ENCODE data around the gene ELMOD1.

DNA sequence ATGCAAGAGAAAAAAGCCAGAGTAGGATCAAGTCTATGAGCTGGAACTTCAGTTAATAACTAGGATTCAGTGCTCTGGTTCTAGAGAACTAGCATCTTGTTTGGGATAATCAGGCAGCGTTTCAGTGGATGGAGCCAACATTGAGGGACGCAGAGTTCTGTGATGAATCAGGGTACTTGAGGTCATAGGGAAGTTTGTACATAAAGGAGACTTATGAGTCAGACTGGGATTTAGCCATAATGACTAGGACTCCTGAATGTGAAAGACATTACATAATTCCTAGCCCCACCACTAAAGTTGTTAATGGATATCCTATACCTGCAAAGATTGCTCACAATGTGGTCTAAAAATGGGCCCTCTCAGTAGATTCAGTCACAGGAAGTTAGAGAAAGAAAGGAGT is 114.1 kb downstream of the ELMOD1 start:
- TF ChIP-seq POLR2A (IDR thresholded peaks at IDR 0.05), result no peak
- TF ChIP-seq, protein P1, sequence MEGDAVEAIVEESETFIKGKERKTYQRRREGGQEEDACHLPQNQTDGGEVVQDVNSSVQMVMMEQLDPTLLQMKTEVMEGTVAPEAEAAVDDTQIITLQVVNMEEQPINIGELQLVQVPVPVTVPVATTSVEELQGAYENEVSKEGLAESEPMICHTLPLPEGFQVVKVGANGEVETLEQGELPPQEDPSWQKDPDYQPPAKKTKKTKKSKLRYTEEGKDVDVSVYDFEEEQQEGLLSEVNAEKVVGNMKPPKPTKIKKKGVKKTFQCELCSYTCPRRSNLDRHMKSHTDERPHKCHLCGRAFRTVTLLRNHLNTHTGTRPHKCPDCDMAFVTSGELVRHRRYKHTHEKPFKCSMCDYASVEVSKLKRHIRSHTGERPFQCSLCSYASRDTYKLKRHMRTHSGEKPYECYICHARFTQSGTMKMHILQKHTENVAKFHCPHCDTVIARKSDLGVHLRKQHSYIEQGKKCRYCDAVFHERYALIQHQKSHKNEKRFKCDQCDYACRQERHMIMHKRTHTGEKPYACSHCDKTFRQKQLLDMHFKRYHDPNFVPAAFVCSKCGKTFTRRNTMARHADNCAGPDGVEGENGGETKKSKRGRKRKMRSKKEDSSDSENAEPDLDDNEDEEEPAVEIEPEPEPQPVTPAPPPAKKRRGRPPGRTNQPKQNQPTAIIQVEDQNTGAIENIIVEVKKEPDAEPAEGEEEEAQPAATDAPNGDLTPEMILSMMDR (IDR thresholded peaks at IDR 0.05), result no peak

Measured in thyroid gland (tissue), 4 donors.